Measurements from ENCODE around the gene TMC6. TPM values are rescaled to one million over a fixed set of nuclear protein-coding genes. Genes with fewer than 3 reads are reported as not detected.

Gene TMC6
- total and polyA plus RNA-seq, 2 experiments from 2014 or later, result 50.0 to 72.2 TPM

DNA sequence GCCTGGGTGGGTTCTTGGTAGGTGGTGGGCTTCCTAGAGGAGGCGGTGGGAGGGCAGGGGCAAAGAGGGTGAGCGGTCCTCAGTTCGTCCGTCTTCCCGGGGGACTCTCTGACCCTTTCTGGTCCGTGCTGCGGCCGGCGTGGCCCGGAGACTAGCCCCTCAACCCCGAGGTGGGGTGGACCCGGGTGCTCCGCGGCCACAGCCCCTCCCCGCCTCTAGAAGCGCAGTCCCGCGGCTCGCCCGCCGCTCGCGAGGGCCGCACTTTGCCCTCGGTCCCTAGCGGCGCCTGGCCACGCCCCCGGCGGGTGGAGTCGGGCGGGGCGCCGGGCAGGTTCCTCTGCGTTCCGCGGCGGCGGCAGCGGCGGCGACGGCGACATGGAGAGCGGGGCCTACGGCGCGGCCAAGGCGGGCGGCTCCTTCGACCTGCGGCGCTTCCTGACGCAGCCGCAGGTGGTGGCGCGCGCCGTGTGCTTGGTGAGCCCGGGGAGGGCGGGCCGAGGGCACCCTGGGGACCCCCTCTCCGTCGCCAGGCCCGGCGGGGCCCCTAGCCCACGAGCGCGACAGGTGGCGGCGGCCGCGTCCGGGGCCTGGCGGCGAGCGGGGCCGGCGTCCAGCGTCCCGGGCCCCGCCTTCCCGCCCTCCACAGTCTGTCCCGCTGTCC is 39.8 kb upstream of the TMC6 start, which contains the start of gene SYNGR2:
Gene SYNGR2, plus strand, starts transcription at position 340 of the 661 bp plus-strand sequence. Its CDS starts 36 bp downstream, at position 376.
- Histone ChIP-seq H3K27ac (ENCODE audit: low read depth) (no peak within 1 kb of the TSS), H3K27me3 (ENCODE audit: insufficient read depth) (no peaks in the 10 kb centered on the region), H3F3A (replicated peaks; ENCODE audit: low read depth) (peaks cover 12% of the 10 kb centered on the region; the same call in 1 of the 2 replicates), H3K4me1 (ENCODE audit: insufficient read depth) (peaks cover 18% of the 10 kb centered on the region), H3K4me3 (peak within 1 kb of the TSS; percentile 65), H3K9me2 (ENCODE audit: insufficient read depth) (no peaks in the 10 kb centered on the region), H2AFZ (peak within 1 kb of the TSS; percentile 81), H3K79me2 (replicated peaks; ENCODE audit: insufficient read depth) (no peaks in the 10 kb centered on the region), H3K36me3 (ENCODE audit: insufficient read depth) (no peaks in the 10 kb centered on the region), H3K4me2 (peak within 1 kb of the TSS; percentile 80), H4K20me1 (replicated peaks; ENCODE audit: insufficient read depth) (peaks cover 3% of the 10 kb centered on the region; the same call in 1 of the 2 replicates)
- Mint-ChIP-seq H3K27me3 (ENCODE audit: insufficient read depth, low read depth, poor library complexity) (peaks cover 32% of the 10 kb centered on the region), H3K4me3 (peak within 1 kb of the TSS; percentile 70), H3K9me3 (no peaks in the 10 kb centered on the region), H3K4me1 (peaks cover 25% of the 10 kb centered on the region), H3K27ac (no peak within 1 kb of the TSS), H3K36me3 (ENCODE audit: low read depth) (peaks cover 14% of the 10 kb centered on the region)
- no peak for TF ChIP-seq STAT1 (IDR thresholded peaks at IDR 0.05; ENCODE audit: unreplicated experiment)
- peak; percentile 74; the same call in 1 of the 2 replicates for TF ChIP-seq POLR2AphosphoS5 (IDR thresholded peaks at IDR 0.05; ENCODE audit: low read depth)
- TF ChIP-seq JUNB (IDR thresholded peaks at IDR 0.05; ENCODE audit: unreplicated experiment), result peak; percentile 96
- DNase-seq (ENCODE audit: low spot score) (peak; percentile 93), ATAC-seq (peak; percentile 60)

DNA sequence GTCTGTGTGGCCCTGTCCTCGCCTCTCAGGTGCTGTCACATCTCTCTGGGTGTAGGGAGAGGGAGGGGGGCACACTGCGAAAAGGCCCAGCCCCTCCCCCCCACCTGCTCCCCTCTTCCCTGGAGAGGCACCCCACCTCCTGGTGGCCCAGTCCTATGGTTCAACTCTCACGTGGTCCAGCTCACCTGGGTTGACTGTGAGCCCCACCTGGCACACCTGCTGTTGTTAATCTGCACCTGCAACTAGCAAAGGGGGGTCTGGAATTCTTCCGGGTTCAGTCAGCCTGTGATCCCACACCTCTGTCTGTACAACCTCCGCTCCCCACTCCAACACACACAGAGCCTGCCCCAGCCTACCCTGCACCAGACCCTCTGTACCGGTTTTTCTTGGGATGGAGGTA is 37.9 kb upstream of the TMC6 start:
- no peak overlapping the region for H3K27ac Mint-ChIP-seq
- DNase-seq (ENCODE audit: low spot score) (peak; percentile 47), ATAC-seq (no peak)
- no peak overlapping the region for H3K27ac ChIP-seq (ENCODE audit: low read depth)
- no peaks in the 10 kb centered on the region for H3K79me2 ChIP-seq (replicated peaks; ENCODE audit: insufficient read depth)
- H3K27me3 Mint-ChIP-seq (ENCODE audit: insufficient read depth, low read depth, poor library complexity), result peaks cover 24% of the 10 kb centered on the region
- no peak overlapping the region for H3K4me3 ChIP-seq
- H3K36me3 ChIP-seq (ENCODE audit: insufficient read depth), result no peaks in the 10 kb centered on the region
- no peak overlapping the region for H2AFZ ChIP-seq
- no peaks in the 10 kb centered on the region for H3K36me3 Mint-ChIP-seq (ENCODE audit: low read depth)
- H3K9me2 ChIP-seq (ENCODE audit: insufficient read depth), result no peaks in the 10 kb centered on the region
- H4K20me1 ChIP-seq (replicated peaks; ENCODE audit: insufficient read depth), result no peaks in the 10 kb centered on the region; the same call in 1 of the 2 replicates
- no peaks in the 10 kb centered on the region for H3K27me3 ChIP-seq (ENCODE audit: insufficient read depth)
- H3K4me1 Mint-ChIP-seq, result peaks cover 10% of the 10 kb centered on the region
- H3F3A ChIP-seq (replicated peaks; ENCODE audit: low read depth), result 0 out of 2 replicates have a peak, but pooled peaks cover 4% of the 10 kb centered on the region
- H3K4me1 ChIP-seq (ENCODE audit: insufficient read depth), result peaks cover 8% of the 10 kb centered on the region; the same call in 1 of the 2 replicates
- no peak overlapping the region for H3K4me3 Mint-ChIP-seq
- no peak overlapping the region for H3K4me2 ChIP-seq
- no peaks in the 10 kb centered on the region for H3K9me3 Mint-ChIP-seq
- TF ChIP-seq ZNF331 (CRISPR knock-in tag; IDR thresholded peaks at IDR 0.05; ENCODE audit: low read depth), result no peak
- TF ChIP-seq, protein P1, sequence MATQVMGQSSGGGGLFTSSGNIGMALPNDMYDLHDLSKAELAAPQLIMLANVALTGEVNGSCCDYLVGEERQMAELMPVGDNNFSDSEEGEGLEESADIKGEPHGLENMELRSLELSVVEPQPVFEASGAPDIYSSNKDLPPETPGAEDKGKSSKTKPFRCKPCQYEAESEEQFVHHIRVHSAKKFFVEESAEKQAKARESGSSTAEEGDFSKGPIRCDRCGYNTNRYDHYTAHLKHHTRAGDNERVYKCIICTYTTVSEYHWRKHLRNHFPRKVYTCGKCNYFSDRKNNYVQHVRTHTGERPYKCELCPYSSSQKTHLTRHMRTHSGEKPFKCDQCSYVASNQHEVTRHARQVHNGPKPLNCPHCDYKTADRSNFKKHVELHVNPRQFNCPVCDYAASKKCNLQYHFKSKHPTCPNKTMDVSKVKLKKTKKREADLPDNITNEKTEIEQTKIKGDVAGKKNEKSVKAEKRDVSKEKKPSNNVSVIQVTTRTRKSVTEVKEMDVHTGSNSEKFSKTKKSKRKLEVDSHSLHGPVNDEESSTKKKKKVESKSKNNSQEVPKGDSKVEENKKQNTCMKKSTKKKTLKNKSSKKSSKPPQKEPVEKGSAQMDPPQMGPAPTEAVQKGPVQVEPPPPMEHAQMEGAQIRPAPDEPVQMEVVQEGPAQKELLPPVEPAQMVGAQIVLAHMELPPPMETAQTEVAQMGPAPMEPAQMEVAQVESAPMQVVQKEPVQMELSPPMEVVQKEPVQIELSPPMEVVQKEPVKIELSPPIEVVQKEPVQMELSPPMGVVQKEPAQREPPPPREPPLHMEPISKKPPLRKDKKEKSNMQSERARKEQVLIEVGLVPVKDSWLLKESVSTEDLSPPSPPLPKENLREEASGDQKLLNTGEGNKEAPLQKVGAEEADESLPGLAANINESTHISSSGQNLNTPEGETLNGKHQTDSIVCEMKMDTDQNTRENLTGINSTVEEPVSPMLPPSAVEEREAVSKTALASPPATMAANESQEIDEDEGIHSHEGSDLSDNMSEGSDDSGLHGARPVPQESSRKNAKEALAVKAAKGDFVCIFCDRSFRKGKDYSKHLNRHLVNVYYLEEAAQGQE (IDR thresholded peaks at IDR 0.05; ENCODE audit: unreplicated experiment), result no peak
- TF ChIP-seq, protein P2, sequence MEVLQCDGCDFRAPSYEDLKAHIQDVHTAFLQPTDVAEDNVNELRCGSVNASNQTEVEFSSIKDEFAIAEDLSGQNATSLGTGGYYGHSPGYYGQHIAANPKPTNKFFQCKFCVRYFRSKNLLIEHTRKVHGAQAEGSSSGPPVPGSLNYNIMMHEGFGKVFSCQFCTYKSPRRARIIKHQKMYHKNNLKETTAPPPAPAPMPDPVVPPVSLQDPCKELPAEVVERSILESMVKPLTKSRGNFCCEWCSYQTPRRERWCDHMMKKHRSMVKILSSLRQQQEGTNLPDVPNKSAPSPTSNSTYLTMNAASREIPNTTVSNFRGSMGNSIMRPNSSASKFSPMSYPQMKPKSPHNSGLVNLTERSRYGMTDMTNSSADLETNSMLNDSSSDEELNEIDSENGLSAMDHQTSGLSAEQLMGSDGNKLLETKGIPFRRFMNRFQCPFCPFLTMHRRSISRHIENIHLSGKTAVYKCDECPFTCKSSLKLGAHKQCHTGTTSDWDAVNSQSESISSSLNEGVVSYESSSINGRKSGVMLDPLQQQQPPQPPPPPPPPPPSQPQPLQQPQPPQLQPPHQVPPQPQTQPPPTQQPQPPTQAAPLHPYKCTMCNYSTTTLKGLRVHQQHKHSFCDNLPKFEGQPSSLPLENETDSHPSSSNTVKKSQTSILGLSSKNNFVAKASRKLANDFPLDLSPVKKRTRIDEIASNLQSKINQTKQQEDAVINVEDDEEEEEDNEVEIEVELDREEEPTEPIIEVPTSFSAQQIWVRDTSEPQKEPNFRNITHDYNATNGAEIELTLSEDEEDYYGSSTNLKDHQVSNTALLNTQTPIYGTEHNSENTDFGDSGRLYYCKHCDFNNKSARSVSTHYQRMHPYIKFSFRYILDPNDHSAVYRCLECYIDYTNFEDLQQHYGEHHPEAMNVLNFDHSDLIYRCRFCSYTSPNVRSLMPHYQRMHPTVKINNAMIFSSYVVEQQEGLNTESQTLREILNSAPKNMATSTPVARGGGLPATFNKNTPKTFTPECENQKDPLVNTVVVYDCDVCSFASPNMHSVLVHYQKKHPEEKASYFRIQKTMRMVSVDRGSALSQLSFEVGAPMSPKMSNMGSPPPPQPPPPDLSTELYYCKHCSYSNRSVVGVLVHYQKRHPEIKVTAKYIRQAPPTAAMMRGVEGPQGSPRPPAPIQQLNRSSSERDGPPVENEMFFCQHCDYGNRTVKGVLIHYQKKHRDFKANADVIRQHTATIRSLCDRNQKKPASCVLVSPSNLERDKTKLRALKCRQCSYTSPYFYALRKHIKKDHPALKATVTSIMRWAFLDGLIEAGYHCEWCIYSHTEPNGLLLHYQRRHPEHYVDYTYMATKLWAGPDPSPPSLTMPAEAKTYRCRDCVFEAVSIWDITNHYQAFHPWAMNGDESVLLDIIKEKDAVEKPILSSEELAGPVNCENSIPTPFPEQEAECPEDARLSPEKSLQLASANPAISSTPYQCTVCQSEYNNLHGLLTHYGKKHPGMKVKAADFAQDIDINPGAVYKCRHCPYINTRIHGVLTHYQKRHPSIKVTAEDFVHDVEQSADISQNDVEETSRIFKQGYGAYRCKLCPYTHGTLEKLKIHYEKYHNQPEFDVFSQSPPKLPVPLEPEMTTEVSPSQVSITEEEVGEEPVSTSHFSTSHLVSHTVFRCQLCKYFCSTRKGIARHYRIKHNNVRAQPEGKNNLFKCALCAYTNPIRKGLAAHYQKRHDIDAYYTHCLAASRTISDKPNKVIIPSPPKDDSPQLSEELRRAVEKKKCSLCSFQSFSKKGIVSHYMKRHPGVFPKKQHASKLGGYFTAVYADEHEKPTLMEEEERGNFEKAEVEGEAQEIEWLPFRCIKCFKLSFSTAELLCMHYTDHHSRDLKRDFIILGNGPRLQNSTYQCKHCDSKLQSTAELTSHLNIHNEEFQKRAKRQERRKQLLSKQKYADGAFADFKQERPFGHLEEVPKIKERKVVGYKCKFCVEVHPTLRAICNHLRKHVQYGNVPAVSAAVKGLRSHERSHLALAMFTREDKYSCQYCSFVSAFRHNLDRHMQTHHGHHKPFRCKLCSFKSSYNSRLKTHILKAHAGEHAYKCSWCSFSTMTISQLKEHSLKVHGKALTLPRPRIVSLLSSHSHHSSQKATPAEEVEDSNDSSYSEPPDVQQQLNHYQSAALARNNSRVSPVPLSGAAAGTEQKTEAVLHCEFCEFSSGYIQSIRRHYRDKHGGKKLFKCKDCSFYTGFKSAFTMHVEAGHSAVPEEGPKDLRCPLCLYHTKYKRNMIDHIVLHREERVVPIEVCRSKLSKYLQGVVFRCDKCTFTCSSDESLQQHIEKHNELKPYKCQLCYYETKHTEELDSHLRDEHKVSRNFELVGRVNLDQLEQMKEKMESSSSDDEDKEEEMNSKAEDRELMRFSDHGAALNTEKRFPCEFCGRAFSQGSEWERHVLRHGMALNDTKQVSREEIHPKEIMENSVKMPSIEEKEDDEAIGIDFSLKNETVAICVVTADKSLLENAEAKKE (CRISPR knock-in tag; IDR thresholded peaks at IDR 0.05), result no peak
- TF ChIP-seq NANOG (IDR thresholded peaks at IDR 0.05; ENCODE audit: borderline replicate concordance), result no peak
- TF ChIP-seq, protein P3, sequence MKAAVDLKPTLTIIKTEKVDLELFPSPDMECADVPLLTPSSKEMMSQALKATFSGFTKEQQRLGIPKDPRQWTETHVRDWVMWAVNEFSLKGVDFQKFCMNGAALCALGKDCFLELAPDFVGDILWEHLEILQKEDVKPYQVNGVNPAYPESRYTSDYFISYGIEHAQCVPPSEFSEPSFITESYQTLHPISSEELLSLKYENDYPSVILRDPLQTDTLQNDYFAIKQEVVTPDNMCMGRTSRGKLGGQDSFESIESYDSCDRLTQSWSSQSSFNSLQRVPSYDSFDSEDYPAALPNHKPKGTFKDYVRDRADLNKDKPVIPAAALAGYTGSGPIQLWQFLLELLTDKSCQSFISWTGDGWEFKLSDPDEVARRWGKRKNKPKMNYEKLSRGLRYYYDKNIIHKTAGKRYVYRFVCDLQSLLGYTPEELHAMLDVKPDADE (IDR thresholded peaks at IDR 0.05), result no peak
- no peak for TF ChIP-seq ZNF114 (CRISPR knock-in tag; IDR thresholded peaks at IDR 0.05)
- TF ChIP-seq EZH2 (IDR thresholded peaks at IDR 0.05; ENCODE audit: low read depth, unreplicated experiment), result no peak
- no peak for TF ChIP-seq CREB1 (CRISPR knock-in tag; IDR thresholded peaks at IDR 0.05; ENCODE audit: low read depth)
